Stimulated activated CD4-positive, alpha-beta T cell treated with anti-CD3 and anti-CD28 coated beads, TNF-alpha, amount 100 ng/mL, for 1 hour (primary cell): ENCODE measurements around the gene TXNDC16.

Source experiments
- DNase-seq, 3 donors: peaks; one replicate each; pipeline ENCODE4 v3.0.0-alpha.2; 2020; ENCODE audit warnings: low read depth in 3 of 3, low spot score in 1 of 3

The TXNDC16 gene

DNA sequence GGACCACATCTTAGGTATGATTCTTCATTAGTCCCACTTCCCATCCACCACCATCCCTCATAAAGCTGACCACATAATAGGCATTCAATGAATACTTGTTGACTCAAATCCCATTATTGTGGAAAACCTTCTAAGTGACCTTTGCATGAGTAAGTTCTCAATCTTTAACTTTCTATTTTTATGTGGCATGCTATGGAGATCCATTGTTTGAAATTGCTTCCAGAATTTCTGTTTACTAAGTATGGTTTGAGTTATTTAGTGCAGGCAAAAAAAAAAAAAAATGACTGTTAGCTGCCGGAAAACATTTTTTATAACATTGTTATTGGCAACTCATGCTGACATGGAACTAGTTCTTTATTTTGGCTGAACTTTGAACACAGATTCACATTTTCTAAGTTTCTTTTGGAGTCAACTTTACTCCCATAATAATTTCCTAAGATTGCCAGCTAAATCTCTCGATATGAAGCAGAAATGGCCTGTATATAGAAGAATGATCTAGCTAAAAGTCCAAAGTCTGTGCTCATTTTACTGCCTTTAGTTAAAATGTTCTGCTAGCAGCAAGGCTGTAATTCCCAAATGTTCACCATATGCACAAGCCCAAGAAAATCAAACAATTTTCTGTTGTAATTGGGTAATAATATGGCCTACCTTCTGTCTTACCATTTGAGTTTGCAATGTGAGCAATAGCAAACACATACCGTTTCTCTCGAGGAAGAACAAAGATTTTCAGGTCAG is 160.3 kb downstream of the TXNDC16 start:
- DNase-seq: no peak
